IPS DF 6.9 (cell line): ENCODE measurements around the gene ABLIM2.

Source experiments
- DNase-seq: peaks from one replicate; pipeline ENCODE4 v3.0.0-alpha.2; 2013; ENCODE audit warnings: low read depth, low spot score
- H3K27ac ChIP-seq: one replicate; pipeline ENCODE4 v1.5.1; 2013; ENCODE audit warnings: low read length, control low read depth
- H3K27me3 ChIP-seq: 2 replicates; pipeline ENCODE4 v1.6.1; 2013; ENCODE audit warnings: mild to moderate bottlenecking, low read length; ENCODE audit not compliant: control insufficient read depth, insufficient read depth
- H3K36me3 ChIP-seq: 2 replicates; pipeline ENCODE4 v1.6.1; 2013; ENCODE audit warnings: low read length; ENCODE audit not compliant: control insufficient read depth, insufficient read depth
- H3K4me1 ChIP-seq: 2 replicates; pipeline ENCODE4 v1.6.1; 2013; ENCODE audit warnings: low read length; ENCODE audit not compliant: control insufficient read depth, insufficient read depth
- H3K4me3 ChIP-seq: 2 replicates; pipeline ENCODE4 v1.5.1; 2013; ENCODE audit warnings: mild to moderate bottlenecking, low read length
- H3K9me3 ChIP-seq: 2 replicates; pipeline ENCODE4 v1.6.1; 2013; ENCODE audit warnings: low read length, inconsistent platforms; ENCODE audit not compliant: control insufficient read depth, insufficient read depth
- WGBS: extraction: QIAGEN DNeasy Blood & Tissue Kit; methylation state at CpG from one replicate; pipeline ENCODE4 v1.1.7; 2013; ENCODE audit warnings: mixed read lengths, missing lambda C conversion rate; ENCODE audit not compliant: insufficient read length, insufficient coverage; 5-methylcytosine and 5-hydroxymethylcytosine counted together

ABLIM2 gene

GRCh38 chr4:8129785-8130184 lies 28.8 kb downstream of the ABLIM2 start:
- Histone ChIP-seq H3K4me1 (peaks cover 5% of the 10 kb centered on the region; the same call in 1 of the 2 replicates), H3K27ac (no peak overlapping the region), H3K9me3 (no peaks in the 10 kb centered on the region), H3K27me3 (no peaks in the 10 kb centered on the region), H3K36me3 (no peaks in the 10 kb centered on the region; the same call in 1 of the 2 replicates), H3K4me3 (no peak overlapping the region)
- DNase-seq = no peak
- no CpG with 5 or more reads among the region's 6 CpGs for WGBS

- Histone ChIP-seq H3K36me3 (no peaks in the 10 kb centered on the region; the same call in 1 of the 2 replicates), H3K4me3 (no peak overlapping the region), H3K9me3 (no peaks in the 10 kb centered on the region), H3K4me1 (peaks cover 5% of the 10 kb centered on the region; the same call in 1 of the 2 replicates), H3K27me3 (no peaks in the 10 kb centered on the region), H3K27ac (no peak overlapping the region)
- DNase-seq = no peak
- no CpG with 5 or more reads among the region's 11 CpGs for WGBS
Observed at GRCh38 chr4:8129136-8129535, 29.5 kb downstream of the ABLIM2 start.

GRCh38 chr4:8128100-8128856 lies 30.3 kb downstream of the ABLIM2 start:
- DNase-seq = no peak
- H3K36me3 ChIP-seq = no peaks in the 10 kb centered on the region; the same call in 1 of the 2 replicates
- no peaks in the 10 kb centered on the region for H3K27me3 ChIP-seq
- H3K4me1 ChIP-seq = peaks cover 2% of the 10 kb centered on the region; the same call in 1 of the 2 replicates
- WGBS = no CpG with 5 or more reads among the region's 19 CpGs
- no peak overlapping the region for H3K27ac ChIP-seq
- H3K4me3 ChIP-seq = no peak overlapping the region
- H3K9me3 ChIP-seq = no peaks in the 10 kb centered on the region

- peaks cover 2% of the 10 kb centered on the region; the same call in 1 of the 2 replicates for H3K4me1 ChIP-seq
- no peak for DNase-seq
- H3K4me3 ChIP-seq = no peak overlapping the region
- no peaks in the 10 kb centered on the region for H3K9me3 ChIP-seq
- no peaks in the 10 kb centered on the region for H3K27me3 ChIP-seq
- no peak overlapping the region for H3K27ac ChIP-seq
- WGBS = no CpG with 5 or more reads among the region's 29 CpGs
- H3K36me3 ChIP-seq = no peaks in the 10 kb centered on the region; the same call in 1 of the 2 replicates
Observed at GRCh38 chr4:8127051-8127826, 31.4 kb downstream of the ABLIM2 start.

- Histone ChIP-seq H3K36me3 (no peaks in the 10 kb centered on the region; the same call in 1 of the 2 replicates), H3K27me3 (no peaks in the 10 kb centered on the region)
- no CpG with 5 or more reads among the region's 13 CpGs for WGBS
Observed at GRCh38 chr4:8126523-8126922, 32.1 kb downstream of the ABLIM2 start.

GRCh38 chr4:8125526-8126056 lies 33.0 kb downstream of the ABLIM2 start:
- Histone ChIP-seq H3K27me3 (no peaks in the 10 kb centered on the region), H3K4me3 (no peak overlapping the region), H3K36me3 (no peaks in the 10 kb centered on the region; the same call in 1 of the 2 replicates), H3K4me1 (peaks cover 2% of the 10 kb centered on the region; the same call in 1 of the 2 replicates), H3K27ac (no peak overlapping the region), H3K9me3 (no peaks in the 10 kb centered on the region)
- WGBS = no CpG with 5 or more reads among the region's 20 CpGs
- no peak for DNase-seq

More at GRCh38 chr4:8126523-8126922, 32.1 kb downstream of the ABLIM2 start:
- Histone ChIP-seq H3K27ac (no peak overlapping the region), H3K4me3 (no peak overlapping the region), H3K4me1 (peaks cover 2% of the 10 kb centered on the region; the same call in 1 of the 2 replicates), H3K9me3 (no peaks in the 10 kb centered on the region)
- no peak for DNase-seq

- Histone ChIP-seq H3K27ac (no peak overlapping the region), H3K4me1 (peaks cover 2% of the 10 kb centered on the region; the same call in 1 of the 2 replicates), H3K9me3 (no peaks in the 10 kb centered on the region), H3K27me3 (no peaks in the 10 kb centered on the region), H3K4me3 (no peak overlapping the region), H3K36me3 (no peaks in the 10 kb centered on the region; the same call in 1 of the 2 replicates)
- no peak for DNase-seq
- WGBS = no CpG with 5 or more reads among the region's 5 CpGs
Observed at GRCh38 chr4:8123870-8124269, 34.7 kb downstream of the ABLIM2 start.

GRCh38 chr4:8123389-8123788 lies 35.2 kb downstream of the ABLIM2 start:
- Histone ChIP-seq H3K4me1 (peaks cover 2% of the 10 kb centered on the region; the same call in 1 of the 2 replicates), H3K9me3 (no peaks in the 10 kb centered on the region), H3K27me3 (no peaks in the 10 kb centered on the region), H3K36me3 (no peaks in the 10 kb centered on the region; the same call in 1 of the 2 replicates), H3K27ac (no peak overlapping the region), H3K4me3 (no peak overlapping the region)
- WGBS = no CpG with 5 or more reads among the region's 8 CpGs
- DNase-seq = no peak

GRCh38 chr4:8122746-8123145 lies 35.9 kb downstream of the ABLIM2 start:
- Histone ChIP-seq H3K4me1 (peaks cover 2% of the 10 kb centered on the region; the same call in 1 of the 2 replicates), H3K36me3 (no peaks in the 10 kb centered on the region; the same call in 1 of the 2 replicates), H3K27me3 (no peaks in the 10 kb centered on the region), H3K4me3 (no peak overlapping the region), H3K9me3 (no peaks in the 10 kb centered on the region), H3K27ac (no peak overlapping the region)
- WGBS = no CpG with 5 or more reads among the region's 10 CpGs
- DNase-seq = no peak
